ENCODE data around the gene ITSN2. TPM values are rescaled to one million over a fixed set of nuclear protein-coding genes. Genes with fewer than 3 reads are reported as not detected.
A peak's percentile ranks its signal among the peaks of the same experiment; 100 is the strongest.

Gene ITSN2
- total RNA-seq, 4 donors from 2014 or later = 57.9 to 79.7 (median 63.4) TPM

DNA sequence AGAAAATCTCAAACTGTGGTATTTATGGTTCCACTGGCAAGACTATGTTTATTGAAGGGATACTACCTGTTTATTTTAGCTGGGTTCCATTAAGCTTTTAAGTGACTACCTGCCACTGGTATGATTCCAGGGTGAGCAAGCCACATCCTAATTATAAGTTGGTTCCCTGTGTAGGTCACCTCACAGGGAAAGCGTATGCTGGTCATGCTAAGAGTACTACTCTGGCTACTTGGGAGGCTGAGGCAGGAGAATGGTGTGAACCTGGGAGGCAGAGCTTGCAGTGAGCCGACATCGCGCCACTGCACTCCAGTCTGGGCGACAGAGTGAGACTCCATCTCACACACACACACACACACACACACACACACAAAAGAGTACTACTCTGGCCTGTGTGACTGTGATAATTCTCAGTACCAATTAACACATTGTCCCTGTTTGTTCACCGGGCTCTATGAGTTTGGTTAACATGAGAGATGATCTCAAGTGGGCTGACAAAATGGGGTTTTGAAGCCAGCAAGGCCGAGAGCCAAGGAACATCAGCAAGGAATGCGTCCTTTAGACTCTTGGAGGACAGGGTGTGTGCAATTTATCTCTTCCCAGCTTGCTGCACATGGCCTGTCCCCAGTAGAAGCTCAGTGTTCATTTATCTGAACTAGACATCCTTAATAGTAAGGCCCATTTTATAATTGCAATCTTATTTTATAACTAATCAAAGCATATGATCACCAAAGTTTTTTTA lies 15.2 kb upstream of the ITSN2 start:
- Histone ChIP-seq H3K9me3 (no peaks in the 10 kb centered on the region), H3K36me3 (no peaks in the 10 kb centered on the region), H3K27me3 (no peaks in the 10 kb centered on the region), H3K27ac (no peak overlapping the region), H3K4me3 (no peak overlapping the region), H3K4me1 (no peaks in the 10 kb centered on the region)
- 30% methylated on average over 3 of the region's 8 CpGs; no CpG with 5 or more reads in 1 of the 2 donors for WGBS, 2 donors (ENCODE audit: low coverage in 1 of 2)
- ATAC-seq = no peak
- TF ChIP-seq POLR2A (IDR thresholded peaks at IDR 0.05) = no peak
- TF ChIP-seq, protein P1, sequence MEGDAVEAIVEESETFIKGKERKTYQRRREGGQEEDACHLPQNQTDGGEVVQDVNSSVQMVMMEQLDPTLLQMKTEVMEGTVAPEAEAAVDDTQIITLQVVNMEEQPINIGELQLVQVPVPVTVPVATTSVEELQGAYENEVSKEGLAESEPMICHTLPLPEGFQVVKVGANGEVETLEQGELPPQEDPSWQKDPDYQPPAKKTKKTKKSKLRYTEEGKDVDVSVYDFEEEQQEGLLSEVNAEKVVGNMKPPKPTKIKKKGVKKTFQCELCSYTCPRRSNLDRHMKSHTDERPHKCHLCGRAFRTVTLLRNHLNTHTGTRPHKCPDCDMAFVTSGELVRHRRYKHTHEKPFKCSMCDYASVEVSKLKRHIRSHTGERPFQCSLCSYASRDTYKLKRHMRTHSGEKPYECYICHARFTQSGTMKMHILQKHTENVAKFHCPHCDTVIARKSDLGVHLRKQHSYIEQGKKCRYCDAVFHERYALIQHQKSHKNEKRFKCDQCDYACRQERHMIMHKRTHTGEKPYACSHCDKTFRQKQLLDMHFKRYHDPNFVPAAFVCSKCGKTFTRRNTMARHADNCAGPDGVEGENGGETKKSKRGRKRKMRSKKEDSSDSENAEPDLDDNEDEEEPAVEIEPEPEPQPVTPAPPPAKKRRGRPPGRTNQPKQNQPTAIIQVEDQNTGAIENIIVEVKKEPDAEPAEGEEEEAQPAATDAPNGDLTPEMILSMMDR (IDR thresholded peaks at IDR 0.05) = no peak
- no peak for TF ChIP-seq POLR2AphosphoS5 (IDR thresholded peaks at IDR 0.05)
- TF ChIP-seq EP300 (IDR thresholded peaks at IDR 0.05) = no peak

DNA sequence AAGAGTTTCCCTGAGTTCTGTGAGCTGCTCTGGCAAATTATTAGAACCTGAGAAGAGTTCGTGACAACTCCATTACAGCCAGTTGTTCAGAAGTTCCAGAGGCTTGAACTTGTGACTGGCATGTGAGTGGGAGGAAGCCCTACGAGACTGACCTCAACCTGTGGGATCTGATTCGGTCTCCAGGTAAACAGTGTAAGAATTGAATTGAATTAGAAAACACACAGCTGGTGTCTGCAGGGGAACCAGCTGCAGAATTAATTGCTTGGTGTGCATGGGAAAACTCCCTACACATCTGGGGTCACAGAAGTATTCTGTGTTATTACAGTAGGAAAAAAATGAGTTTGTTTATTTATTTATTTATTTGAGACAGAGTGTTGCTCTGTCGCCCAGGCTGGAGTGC lies 14.0 kb upstream of the ITSN2 start:
- H3K9me3 ChIP-seq = no peaks in the 10 kb centered on the region
- ATAC-seq = no peak
- H3K27ac ChIP-seq = no peak overlapping the region
- H3K4me1 ChIP-seq = no peaks in the 10 kb centered on the region
- no peaks in the 10 kb centered on the region for H3K36me3 ChIP-seq
- no peaks in the 10 kb centered on the region for H3K27me3 ChIP-seq
- TF ChIP-seq POLR2AphosphoS5 (IDR thresholded peaks at IDR 0.05) = no peak
- TF ChIP-seq EP300 (IDR thresholded peaks at IDR 0.05) = no peak
- no peak for TF ChIP-seq POLR2A (IDR thresholded peaks at IDR 0.05)
- TF ChIP-seq, protein P1 (IDR thresholded peaks at IDR 0.05) = no peak
- WGBS, 2 donors (ENCODE audit: low coverage in 1 of 2) = 36% methylated on average over 2 of the region's 4 CpGs; no CpG with 5 or more reads in 1 of the 2 donors
- no peak overlapping the region for H3K4me3 ChIP-seq

DNA sequence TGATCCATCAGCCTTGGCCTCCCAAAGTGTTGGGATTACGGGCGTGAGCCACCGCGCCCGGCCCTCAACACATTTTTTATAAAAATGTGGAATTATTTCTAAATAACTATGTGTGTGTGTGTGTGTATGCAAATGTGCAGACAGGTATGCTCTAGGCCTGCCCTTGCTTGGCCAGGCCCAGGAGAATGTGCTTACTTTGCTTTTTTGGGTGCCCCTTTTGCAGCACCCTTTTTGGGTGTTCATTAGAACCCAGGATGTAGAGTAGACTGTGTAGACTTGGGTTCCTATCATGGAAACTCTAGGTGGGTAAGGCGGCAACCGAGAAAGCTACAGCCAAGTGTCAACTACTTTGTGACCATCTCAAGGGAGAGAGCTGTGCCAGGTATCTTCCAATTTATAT lies 11.7 kb upstream of the ITSN2 start:
- WGBS, 2 donors (ENCODE audit: low coverage in 1 of 2) = 0 to 67% methylated on average over 1 to 3 of the region's 7 CpGs
- no peak overlapping the region for H3K27ac ChIP-seq
- no peaks in the 10 kb centered on the region for H3K36me3 ChIP-seq
- H3K27me3 ChIP-seq = no peaks in the 10 kb centered on the region
- H3K4me3 ChIP-seq = no peak overlapping the region
- TF ChIP-seq, protein P1 (IDR thresholded peaks at IDR 0.05) = no peak
- no peak for TF ChIP-seq POLR2A (IDR thresholded peaks at IDR 0.05)
- TF ChIP-seq POLR2AphosphoS5 (IDR thresholded peaks at IDR 0.05) = no peak
- no peak for TF ChIP-seq EP300 (IDR thresholded peaks at IDR 0.05)
- ATAC-seq = no peak
- no peaks in the 10 kb centered on the region for H3K9me3 ChIP-seq
- no peaks in the 10 kb centered on the region for H3K4me1 ChIP-seq

DNA sequence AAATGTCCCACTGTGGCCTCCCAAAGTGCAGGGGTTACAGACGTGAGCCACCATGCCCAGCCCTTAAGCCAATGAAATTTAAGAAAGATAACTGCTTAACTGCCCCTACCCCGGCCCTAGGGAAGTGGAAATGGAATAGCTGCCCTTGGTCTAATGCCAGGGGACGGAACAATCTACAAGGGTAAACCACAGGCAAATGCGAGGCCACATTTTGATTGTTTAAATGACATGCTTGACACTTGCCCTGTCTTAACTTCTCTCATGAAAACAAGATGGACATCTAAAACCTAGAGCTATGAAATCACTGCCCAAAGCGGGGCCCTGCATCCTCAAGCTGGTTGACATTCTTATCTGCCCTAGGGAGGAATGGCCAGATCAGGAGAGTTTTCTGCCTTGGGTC lies 5.5 kb upstream of the ITSN2 start:
- peak overlapping the region in 2 of 4 donors; percentile 43 to 56 for H3K27ac ChIP-seq
- ATAC-seq = no peak
- H3K4me3 ChIP-seq = no peak overlapping the region
- TF ChIP-seq POLR2AphosphoS5 (IDR thresholded peaks at IDR 0.05) (no peak), EP300 (IDR thresholded peaks at IDR 0.05) (no peak), POLR2A (IDR thresholded peaks at IDR 0.05) (no peak)
- TF ChIP-seq, protein P1 (IDR thresholded peaks at IDR 0.05) = no peak
- peaks cover 0 to 27% (median 11%) of the 10 kb centered on the region in 3 donors for H3K4me1 ChIP-seq
- WGBS, 2 donors (ENCODE audit: low coverage in 1 of 2) = 11 to 27% methylated on average over 3 to 4 of the region's 5 CpGs
- no peaks in the 10 kb centered on the region for H3K9me3 ChIP-seq
- no peaks in the 10 kb centered on the region for H3K36me3 ChIP-seq
- H3K27me3 ChIP-seq = no peaks in the 10 kb centered on the region

DNA sequence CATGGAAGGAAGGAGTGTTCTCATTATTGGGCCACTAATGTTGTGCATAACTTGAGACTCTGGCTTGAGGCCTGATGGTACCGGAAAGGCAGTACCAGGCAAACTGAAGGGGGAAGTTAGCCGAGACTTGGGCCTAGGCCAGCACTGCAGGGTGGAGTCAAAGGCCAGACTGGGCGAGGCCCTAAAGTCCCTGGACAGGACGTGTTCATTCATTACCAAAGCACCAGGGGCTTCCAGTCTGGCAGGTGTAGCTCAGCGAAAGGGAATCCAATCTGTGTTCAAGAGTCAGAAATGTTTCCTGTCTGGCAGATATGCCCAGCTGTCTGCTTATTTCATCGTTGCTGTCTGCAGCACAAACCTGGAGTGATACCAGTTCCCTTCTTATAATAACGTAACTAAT lies 4.7 kb upstream of the ITSN2 start:
- peaks cover 0 to 31% (median 11%) of the 10 kb centered on the region in 3 donors for H3K4me1 ChIP-seq
- no peaks in the 10 kb centered on the region for H3K27me3 ChIP-seq
- ATAC-seq = peak; percentile 74
- no peak overlapping the region for H3K4me3 ChIP-seq
- 7 to 20% methylated on average over 2 to 7 of the region's 7 CpGs for WGBS, 2 donors (ENCODE audit: low coverage in 1 of 2)
- H3K9me3 ChIP-seq = no peaks in the 10 kb centered on the region
- TF ChIP-seq POLR2A (IDR thresholded peaks at IDR 0.05) = no peak
- peak; percentile 78 for TF ChIP-seq POLR2AphosphoS5 (IDR thresholded peaks at IDR 0.05)
- peak overlapping the region in 3 of 4 donors; percentile 22 to 56 (median 56) for H3K27ac ChIP-seq
- H3K36me3 ChIP-seq = no peaks in the 10 kb centered on the region
